Trophoblast cell (in vitro differentiated cells and primary cell): Measurements from ENCODE around the gene GSTA3.
"Not testable (repeated sequence)": the region's sequence is repeated elsewhere in the genome, so short reads cannot be mapped to it uniquely, and the experiment has no call there.

Source experiments
- DNase-seq, 2 donors: peaks; one replicate each; pipeline ENCODE4 v3.0.0-alpha.2; 2016
- H2AFZ ChIP-seq: 2 replicates; pipeline ENCODE4 v1.6.1; 2013; ENCODE audit warnings: low read length, moderate library complexity, mild to moderate bottlenecking; ENCODE audit not compliant: insufficient read depth, poor library complexity
- H2AK5ac ChIP-seq: 2 replicates; pipeline ENCODE4 v1.6.1; 2013; ENCODE audit warnings: mild to moderate bottlenecking, low read length
- H2BK120ac ChIP-seq: 2 replicates; pipeline ENCODE4 v1.6.1; 2013; ENCODE audit warnings: low read length, mild to moderate bottlenecking, moderate library complexity; ENCODE audit not compliant: insufficient read depth, poor library complexity
- H2BK12ac ChIP-seq: 2 replicates; pipeline ENCODE4 v1.6.1; 2013; ENCODE audit warnings: mild to moderate bottlenecking, low read length, moderate library complexity
- H2BK5ac ChIP-seq: 2 replicates; pipeline ENCODE4 v1.6.1; 2013; ENCODE audit warnings: low read length, low read depth, moderate library complexity, mild to moderate bottlenecking; ENCODE audit not compliant: poor library complexity
- H3K14ac ChIP-seq: 2 replicates; pipeline ENCODE4 v1.6.1; 2013; ENCODE audit warnings: mild to moderate bottlenecking, low read length
- H3K18ac ChIP-seq: 2 replicates; pipeline ENCODE4 v1.6.1; 2013; ENCODE audit warnings: mild to moderate bottlenecking, low read length
- H3K23ac ChIP-seq: 2 replicates; pipeline ENCODE4 v1.6.1; 2013; ENCODE audit warnings: low read length
- H3K27ac ChIP-seq: 2 replicates; pipeline ENCODE4 v1.5.1; 2013; ENCODE audit warnings: low read depth, mild to moderate bottlenecking, inconsistent platforms, low read length, moderate library complexity
- H3K27me3 ChIP-seq: 2 replicates; pipeline ENCODE4 v1.6.1; 2013; ENCODE audit warnings: inconsistent platforms, mild to moderate bottlenecking, low read length, moderate library complexity; ENCODE audit not compliant: insufficient read depth
- H3K36me3 ChIP-seq, 2 experiments: 1 replicate in 1 of 2; 2 replicates in 1 of 2; pipeline ENCODE4 v1.6.1; 2013; ENCODE audit warnings: low read length in 2 of 2, mild to moderate bottlenecking in 2 of 2, moderate library complexity in 1 of 2; ENCODE audit not compliant: insufficient read depth in 2 of 2, control insufficient read depth in 1 of 2
- H3K4ac ChIP-seq: 2 replicates; pipeline ENCODE4 v1.6.1; 2013; ENCODE audit warnings: low read depth, mild to moderate bottlenecking, low read length, moderate library complexity
- H3K4me1 ChIP-seq, 2 experiments: 1 replicate in 1 of 2; 2 replicates in 1 of 2; pipeline ENCODE4 v1.6.1; 2013; ENCODE audit warnings: low read length in 2 of 2, mild to moderate bottlenecking in 2 of 2, moderate library complexity in 1 of 2; ENCODE audit not compliant: insufficient read depth in 2 of 2, control insufficient read depth in 1 of 2
- H3K4me2 ChIP-seq: 2 replicates; pipeline ENCODE4 v1.6.1; 2013; ENCODE audit warnings: inconsistent platforms, mild to moderate bottlenecking, low read length, moderate library complexity
- H3K4me3 ChIP-seq: 2 replicates; pipeline ENCODE4 v1.5.1; 2013; ENCODE audit warnings: mild to moderate bottlenecking, low read depth, low read length, inconsistent platforms
- H3K79me1 ChIP-seq: one replicate; pipeline ENCODE4 v1.6.1; 2013; ENCODE audit warnings: low read length
- H3K79me2 ChIP-seq: 2 replicates; pipeline ENCODE4 v1.6.1; 2013; ENCODE audit warnings: low read length, mild to moderate bottlenecking; ENCODE audit not compliant: control insufficient read depth, insufficient read depth, poor library complexity
- H3K9ac ChIP-seq: 2 replicates; pipeline ENCODE4 v1.6.1; 2013; ENCODE audit warnings: mild to moderate bottlenecking, low read length
- H3K9me3 ChIP-seq: 2 replicates; pipeline ENCODE4 v1.6.1; 2013; ENCODE audit warnings: low read depth, mild to moderate bottlenecking, control low read depth, inconsistent platforms, low read length; ENCODE audit not compliant: insufficient read depth
- H4K12ac ChIP-seq: 2 replicates; pipeline ENCODE4 v1.6.1; 2013; ENCODE audit warnings: low read depth, mild to moderate bottlenecking, low read length, moderate library complexity
- H4K8ac ChIP-seq: 2 replicates; pipeline ENCODE4 v1.6.1; 2013; ENCODE audit warnings: low read depth, mild to moderate bottlenecking, low read length, moderate library complexity
- H4K91ac ChIP-seq: one replicate; pipeline ENCODE4 v1.6.1; 2013; ENCODE audit warnings: low read depth, mild to moderate bottlenecking, low read length, moderate library complexity
- WGBS: extraction: QIAGEN DNeasy Blood & Tissue Kit; methylation state at CpG from one replicate; pipeline ENCODE4 v1.1.7; 2013; ENCODE audit warnings: missing lambda C conversion rate; ENCODE audit not compliant: insufficient read length, insufficient coverage; ENCODE audit errors: extremely low coverage; 5-methylcytosine and 5-hydroxymethylcytosine counted together

The GSTA3 gene

DNA sequence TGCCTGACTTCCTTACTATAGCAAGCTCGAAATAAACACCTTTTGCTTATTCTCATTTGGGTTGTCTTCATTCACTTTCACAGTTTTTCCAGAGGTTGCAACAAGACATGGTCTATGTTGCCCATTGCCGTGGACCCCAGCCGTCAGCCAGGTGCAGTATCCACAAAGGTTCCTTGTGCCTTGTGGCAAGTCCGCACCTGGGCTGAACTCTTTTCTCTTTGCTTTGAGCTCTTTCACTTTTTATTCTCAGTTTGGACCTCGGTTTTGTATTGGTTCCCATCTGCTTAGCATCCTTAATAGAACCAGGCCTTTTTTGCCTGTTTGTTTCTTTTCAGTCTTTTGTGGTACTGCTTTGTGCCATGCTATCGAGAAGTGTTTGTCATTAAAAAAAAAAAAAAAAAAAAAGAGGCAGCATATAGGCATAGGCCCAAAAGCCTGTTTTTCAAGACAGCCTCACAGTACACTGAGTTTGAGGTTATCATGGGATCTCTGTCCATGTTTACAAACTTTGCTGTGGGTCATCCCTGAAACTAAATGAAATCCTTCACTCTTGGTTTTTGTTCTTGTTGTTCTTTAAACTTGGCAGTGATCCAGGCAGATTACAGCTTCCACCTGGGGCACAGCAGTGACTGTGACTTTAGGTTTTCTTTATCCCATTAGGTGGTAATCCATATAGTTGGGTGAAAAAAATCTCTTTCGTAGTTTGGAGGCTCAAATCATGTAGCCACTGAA lies 33.3 kb downstream of the GSTA3 start:
- H3K9ac ChIP-seq = no peak overlapping the region
- no peaks in the 10 kb centered on the region for H3K36me3 ChIP-seq
- peak in 1 of 2 donors; percentile 43 for DNase-seq
- H4K8ac ChIP-seq = no peak overlapping the region
- no peak overlapping the region for H3K23ac ChIP-seq
- no peak overlapping the region for H3K14ac ChIP-seq
- no CpG with 5 or more reads among the region's 7 CpGs for WGBS
- no peak overlapping the region for H3K27ac ChIP-seq
- no peaks in the 10 kb centered on the region for H3K4me1 ChIP-seq
- no peaks in the 10 kb centered on the region for H3K27me3 ChIP-seq
- H2BK120ac ChIP-seq = no peak overlapping the region
- no peaks in the 10 kb centered on the region for H3K79me1 ChIP-seq
- no peak overlapping the region for H3K4me3 ChIP-seq
- no peak overlapping the region for H2AFZ ChIP-seq
- H3K4me2 ChIP-seq = no peak overlapping the region
- H3K9me3 ChIP-seq = no peaks in the 10 kb centered on the region
- H3K18ac ChIP-seq = no peak overlapping the region
- no peak overlapping the region for H3K4ac ChIP-seq
- no peak overlapping the region for H4K12ac ChIP-seq
- no peaks in the 10 kb centered on the region for H3K79me2 ChIP-seq
- no peak overlapping the region for H2BK12ac ChIP-seq
- H2BK5ac ChIP-seq = no peak overlapping the region
- H4K91ac ChIP-seq = no peak overlapping the region
- H2AK5ac ChIP-seq = no peak overlapping the region

DNA sequence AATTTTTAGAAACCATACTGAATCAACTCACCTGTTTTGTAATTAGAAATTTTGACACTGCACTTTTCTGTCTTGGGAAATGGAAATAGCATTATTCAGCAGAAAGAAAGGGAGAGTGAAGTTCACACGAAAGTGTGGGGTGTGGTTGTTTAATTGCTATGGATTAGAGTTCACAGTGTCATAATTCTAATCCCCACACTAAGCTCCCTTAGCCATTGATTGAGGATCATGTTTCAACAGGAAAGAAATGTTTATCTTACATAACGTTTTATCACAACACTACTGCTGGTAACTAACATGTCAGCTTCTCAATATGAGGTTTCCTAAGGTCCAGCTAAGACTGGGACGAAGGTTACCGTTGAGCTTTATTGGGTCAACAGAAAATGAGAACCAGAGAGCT lies 37.5 kb downstream of the GSTA3 start:
- H3K23ac ChIP-seq = no peak overlapping the region
- H3K79me2 ChIP-seq = no peaks in the 10 kb centered on the region
- no peak overlapping the region for H3K9ac ChIP-seq
- no peaks in the 10 kb centered on the region for H3K4me1 ChIP-seq
- no peak overlapping the region for H4K12ac ChIP-seq
- no peak overlapping the region for H4K8ac ChIP-seq
- no peak overlapping the region for H3K14ac ChIP-seq
- H2BK5ac ChIP-seq = no peak overlapping the region
- H3K4me3 ChIP-seq = no peak overlapping the region
- no peak overlapping the region for H4K91ac ChIP-seq
- no peak overlapping the region for H2BK120ac ChIP-seq
- H3K18ac ChIP-seq = no peak overlapping the region
- no peak overlapping the region for H3K27ac ChIP-seq
- no peak overlapping the region for H2BK12ac ChIP-seq
- DNase-seq = no peak
- H2AK5ac ChIP-seq = no peak overlapping the region
- H3K4ac ChIP-seq = no peak overlapping the region
- no peaks in the 10 kb centered on the region for H3K27me3 ChIP-seq
- no CpG with 5 or more reads among the region's 4 CpGs for WGBS
- H3K9me3 ChIP-seq = no peaks in the 10 kb centered on the region
- H3K79me1 ChIP-seq = no peaks in the 10 kb centered on the region
- no peak overlapping the region for H3K4me2 ChIP-seq
- H2AFZ ChIP-seq = no peak overlapping the region
- H3K36me3 ChIP-seq = no peaks in the 10 kb centered on the region

GRCh38 chr6:52871621-52872020 lies 37.9 kb downstream of the GSTA3 start:
- H4K8ac ChIP-seq = no peak overlapping the region
- no peak overlapping the region for H3K27ac ChIP-seq
- no peaks in the 10 kb centered on the region for H3K79me1 ChIP-seq
- no peak overlapping the region for H2AFZ ChIP-seq
- no peak overlapping the region for H3K4ac ChIP-seq
- no peak for DNase-seq
- no peak overlapping the region for H3K23ac ChIP-seq
- no peaks in the 10 kb centered on the region for H3K27me3 ChIP-seq
- H3K9me3 ChIP-seq = no peaks in the 10 kb centered on the region
- no peak overlapping the region for H3K9ac ChIP-seq
- no peak overlapping the region for H3K4me3 ChIP-seq
- no peak overlapping the region for H2AK5ac ChIP-seq
- no peak overlapping the region for H2BK120ac ChIP-seq
- H4K12ac ChIP-seq = no peak overlapping the region
- no peak overlapping the region for H2BK12ac ChIP-seq
- H3K14ac ChIP-seq = no peak overlapping the region
- H3K18ac ChIP-seq = no peak overlapping the region
- H3K36me3 ChIP-seq = no peaks in the 10 kb centered on the region
- H3K4me1 ChIP-seq = no peaks in the 10 kb centered on the region
- H4K91ac ChIP-seq = no peak overlapping the region
- no peak overlapping the region for H2BK5ac ChIP-seq
- WGBS = no CpG with 5 or more reads among the region's 3 CpGs
- no peak overlapping the region for H3K4me2 ChIP-seq
- H3K79me2 ChIP-seq = no peaks in the 10 kb centered on the region

- H3K79me1 ChIP-seq, DNase-seq, H2BK12ac ChIP-seq, H2BK120ac ChIP-seq, H3K9ac ChIP-seq, H3K18ac ChIP-seq, H4K91ac ChIP-seq, H3K4me2 ChIP-seq, H3K4me3 ChIP-seq, H2BK5ac ChIP-seq, H3K79me2 ChIP-seq, H3K4me1 ChIP-seq, H4K8ac ChIP-seq, H2AK5ac ChIP-seq, H4K12ac ChIP-seq, H3K27ac ChIP-seq, H3K9me3 ChIP-seq, H3K27me3 ChIP-seq, H3K36me3 ChIP-seq, H2AFZ ChIP-seq, H3K4ac ChIP-seq, H3K23ac ChIP-seq, H3K14ac ChIP-seq: not testable (repeated sequence)
- no CpG with 5 or more reads among the region's 3 CpGs for WGBS
These were observed 39.0 kb downstream of the GSTA3 start for GRCh38 chr6:52870335-52871091.
